RWPE1 (cell line): ENCODE data around the gene OTUB1.

ENCODE experiments used
- CTCF ChIA-PET: fragments of 350-600 bp; sonication (Branson Sonifier 250); formaldehyde crosslinking; extraction: SDS; loops from one replicate; lab custom pipeline; 2021; lab: Yijun Ruan, JAX
- POLR2A ChIA-PET: fragments of 400-600 bp; formaldehyde crosslinking; extraction: SDS; loops from one replicate; lab custom pipeline; 2020; ENCODE audit warnings: antibody characterized with exemption; ENCODE audit not compliant: low non-redundant PET; lab: Yijun Ruan, JAX
- DNase-seq: peaks from one replicate; pipeline ENCODE4 v3.0.0; 2012; ENCODE audit warnings: low spot score
- H3K27ac ChIP-seq: fragments of 450-650 bp; 2 replicates; pipeline ENCODE4 v1.5.1; 2017
- TF ChIP-seq, protein P1 (sequence below): fragments of 450-650 bp; conservative IDR thresholded peaks from 2 replicates; pipeline ENCODE4 v1.5.1; 2017; ENCODE audit warnings: low read depth, mild to moderate bottlenecking

Gene OTUB1

DNA sequence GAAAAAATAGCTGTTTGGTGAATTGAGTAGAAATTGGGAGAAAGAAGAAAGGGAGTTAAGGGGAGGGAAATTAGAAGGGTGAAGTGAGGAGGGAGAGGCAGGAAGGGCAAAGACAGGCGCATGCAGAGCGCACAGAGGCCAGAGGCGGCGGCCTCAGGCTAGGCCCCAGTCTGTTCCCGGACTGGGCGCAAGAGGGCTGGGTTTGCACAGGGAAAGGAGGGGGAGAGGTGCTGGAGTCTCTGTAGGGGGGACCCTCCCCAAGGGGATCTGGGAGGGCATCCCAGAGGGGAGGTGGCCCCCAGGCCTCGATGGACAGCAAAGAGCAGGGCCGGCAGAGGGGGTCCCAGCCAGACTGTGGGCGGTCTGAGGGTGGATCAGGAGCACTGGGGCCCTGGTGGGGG lies 48.2 kb downstream of the OTUB1 start:
- CTCF ChIA-PET = interaction anchor here (0.6 to 0.7 kb wide), 2 partner anchors 150 to 568 kb away, joined by 3 to 4 read pairs; no protein-coding TSS in a partner anchor

DNA sequence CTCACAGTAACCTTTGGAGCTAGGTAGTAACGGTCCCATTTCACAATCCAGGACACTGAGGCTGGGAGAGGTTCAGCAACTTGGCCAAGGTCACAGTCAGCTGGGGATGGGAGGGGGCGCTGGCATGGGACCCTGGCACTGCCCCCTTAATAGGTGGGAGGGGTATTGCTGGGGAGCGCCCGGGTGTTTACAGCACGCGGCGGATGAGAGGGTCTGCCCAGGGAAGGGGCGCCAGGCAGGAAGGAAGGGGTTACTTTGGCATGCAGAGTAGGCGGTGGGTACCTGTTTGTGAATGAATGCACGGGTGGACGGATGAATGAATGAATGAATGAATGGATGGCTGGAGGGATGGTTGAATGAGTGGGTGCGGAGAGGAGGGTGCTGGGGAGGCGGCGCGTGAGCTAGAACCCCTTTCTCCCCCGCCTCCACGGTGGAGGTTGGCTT lies 48.9 kb downstream of the OTUB1 start:
- TF ChIP-seq, protein P1, sequence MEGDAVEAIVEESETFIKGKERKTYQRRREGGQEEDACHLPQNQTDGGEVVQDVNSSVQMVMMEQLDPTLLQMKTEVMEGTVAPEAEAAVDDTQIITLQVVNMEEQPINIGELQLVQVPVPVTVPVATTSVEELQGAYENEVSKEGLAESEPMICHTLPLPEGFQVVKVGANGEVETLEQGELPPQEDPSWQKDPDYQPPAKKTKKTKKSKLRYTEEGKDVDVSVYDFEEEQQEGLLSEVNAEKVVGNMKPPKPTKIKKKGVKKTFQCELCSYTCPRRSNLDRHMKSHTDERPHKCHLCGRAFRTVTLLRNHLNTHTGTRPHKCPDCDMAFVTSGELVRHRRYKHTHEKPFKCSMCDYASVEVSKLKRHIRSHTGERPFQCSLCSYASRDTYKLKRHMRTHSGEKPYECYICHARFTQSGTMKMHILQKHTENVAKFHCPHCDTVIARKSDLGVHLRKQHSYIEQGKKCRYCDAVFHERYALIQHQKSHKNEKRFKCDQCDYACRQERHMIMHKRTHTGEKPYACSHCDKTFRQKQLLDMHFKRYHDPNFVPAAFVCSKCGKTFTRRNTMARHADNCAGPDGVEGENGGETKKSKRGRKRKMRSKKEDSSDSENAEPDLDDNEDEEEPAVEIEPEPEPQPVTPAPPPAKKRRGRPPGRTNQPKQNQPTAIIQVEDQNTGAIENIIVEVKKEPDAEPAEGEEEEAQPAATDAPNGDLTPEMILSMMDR = no peak
- no peak for DNase-seq
- H3K27ac ChIP-seq = no peak overlapping the region
- POLR2A ChIA-PET = no interaction called here
- CTCF ChIA-PET = no interaction called here

More for the DNA sequence above, 48.2 kb downstream of the OTUB1 start:
- DNase-seq = no peak
- POLR2A ChIA-PET = no interaction called here
- TF ChIP-seq, protein P1 = no peak
- no peak overlapping the region for H3K27ac ChIP-seq

DNA sequence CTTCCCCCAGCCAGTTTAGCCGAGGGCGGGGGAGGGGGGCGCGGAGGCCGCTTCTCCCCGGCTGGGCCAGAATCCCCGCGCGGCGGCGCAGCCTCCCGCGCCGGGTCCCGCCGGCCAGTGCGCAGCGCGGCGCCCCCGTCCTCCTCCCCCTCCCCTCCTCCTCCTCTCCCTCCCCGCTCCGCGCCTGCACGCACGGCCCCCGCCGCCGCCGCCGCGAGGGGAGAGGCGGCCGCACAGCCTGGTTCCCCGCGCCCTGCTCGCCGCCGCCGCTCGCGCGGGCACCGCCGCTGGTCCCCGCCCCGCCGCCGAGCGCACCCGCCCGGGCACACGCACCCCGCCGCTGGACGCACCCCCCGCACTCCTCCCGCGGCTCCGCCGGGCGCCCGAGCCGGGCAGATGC lies 49.3 kb downstream of the OTUB1 start, which contains the start of gene FLRT1:
TSS of gene FLRT1 (plus strand) at position 356 of the 400 bp plus-strand sequence. CDS start 80,337 bp downstream, outside the sequence.
- DNase-seq = no peak
- CTCF ChIA-PET = no interaction called here

DNA sequence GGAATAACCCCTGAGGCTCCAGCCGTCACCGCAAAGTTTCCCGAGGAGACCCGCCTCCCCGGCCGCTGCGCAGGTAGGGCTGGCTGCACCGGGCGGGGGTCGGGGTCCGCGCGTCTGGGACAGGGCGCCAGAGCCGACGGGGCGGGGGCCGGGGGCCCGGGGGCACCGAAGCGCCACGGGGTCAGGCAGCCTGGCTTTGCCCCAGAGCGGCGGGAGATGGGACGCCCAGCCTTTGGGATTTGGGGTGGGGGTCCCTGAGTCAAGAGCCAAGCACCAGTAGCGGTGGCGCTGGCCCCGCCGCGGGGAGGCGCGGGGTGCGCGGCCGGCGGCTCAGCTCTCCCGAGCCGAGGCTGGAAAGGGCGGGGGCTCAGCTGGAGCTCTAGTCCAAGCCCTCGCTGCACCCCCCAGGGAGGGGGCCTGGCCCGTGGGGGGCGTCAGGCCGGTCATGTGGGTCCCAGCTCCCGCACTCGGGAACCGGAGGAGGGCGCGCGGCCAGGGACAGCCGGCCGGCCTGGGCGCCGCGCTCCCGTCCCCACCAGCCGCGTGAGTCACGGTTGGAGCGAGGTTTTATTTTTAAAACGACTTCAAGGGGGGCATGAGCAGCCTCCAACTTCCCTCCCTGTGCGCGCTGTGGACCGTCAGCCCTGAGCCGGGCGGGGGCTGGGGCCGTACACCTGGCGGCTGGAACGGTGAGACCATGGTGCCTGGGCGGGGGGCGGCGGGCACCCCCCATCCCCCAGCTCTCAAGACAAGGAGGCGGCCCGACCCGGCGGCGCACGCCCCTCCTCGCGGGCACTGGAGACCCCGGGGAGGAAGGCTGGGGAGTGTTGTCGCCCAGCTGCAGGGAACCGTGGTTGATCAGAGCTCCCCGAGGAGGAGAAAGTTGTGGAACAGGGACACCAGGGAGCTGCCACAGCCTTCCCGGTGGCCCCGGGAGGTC lies 50.1 kb downstream of the OTUB1 start:
- H3K27ac ChIP-seq = no peak overlapping the region; the same call in 1 of the 2 replicates
- CTCF ChIA-PET = interaction anchor here (1.0 kb wide), 2 partner anchors 113 to 117 kb away, joined by 3 to 4 read pairs; no protein-coding TSS in a partner anchor
- TF ChIP-seq, protein P1 = no peak
- DNase-seq = no peak
- POLR2A ChIA-PET = no interaction called here

More for the DNA sequence above, 49.3 kb downstream of the OTUB1 start, which contains the start of gene FLRT1:
- POLR2A ChIA-PET = no interaction called here
- no peak within 1 kb of the TSS; the same call in 1 of the 2 replicates for H3K27ac ChIP-seq
- TF ChIP-seq, protein P1 = no peak

DNA sequence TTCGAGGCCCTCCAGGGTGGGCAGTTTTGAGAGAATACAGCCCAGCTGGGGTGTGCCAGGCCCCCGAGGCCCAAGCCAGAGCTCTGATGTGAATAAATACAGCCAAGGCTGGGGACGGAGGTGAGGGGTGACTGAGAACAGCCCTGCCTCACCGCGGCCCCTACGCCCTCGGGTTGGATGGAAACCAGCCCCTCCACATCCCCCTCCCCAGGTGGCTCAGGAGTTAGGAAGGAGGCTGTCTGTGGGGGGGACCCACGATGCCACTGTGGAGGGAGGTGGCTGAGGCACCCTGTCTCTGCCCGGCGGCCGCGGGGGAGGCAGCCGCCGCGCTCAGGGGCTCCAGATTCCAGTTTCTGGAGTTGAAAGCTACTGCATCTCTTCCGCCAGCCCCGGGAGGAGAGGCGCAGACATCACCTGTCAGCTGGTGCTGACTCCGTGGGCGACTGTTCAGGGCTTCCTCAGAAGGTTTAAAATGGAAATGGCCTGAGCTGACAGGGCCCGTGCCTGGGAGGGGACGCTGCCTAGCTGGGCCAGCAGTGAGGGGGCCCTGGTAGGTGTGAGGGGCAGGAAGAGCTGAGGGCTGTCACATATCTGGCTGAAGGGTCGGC lies 50.9 kb downstream of the OTUB1 start:
- ChIA-PET POLR2A (no interaction called here), CTCF (interaction anchor here (0.6 to 1.0 kb wide), 4 partner anchors 108 to 428 kb away, joined by 3 to 4 read pairs (median 4); no protein-coding TSS in a partner anchor)
- TF ChIP-seq, protein P1 = no peak
- peak overlapping the region; percentile 19; the same call in 1 of the 2 replicates for H3K27ac ChIP-seq
- peak; percentile 28 for DNase-seq

DNA sequence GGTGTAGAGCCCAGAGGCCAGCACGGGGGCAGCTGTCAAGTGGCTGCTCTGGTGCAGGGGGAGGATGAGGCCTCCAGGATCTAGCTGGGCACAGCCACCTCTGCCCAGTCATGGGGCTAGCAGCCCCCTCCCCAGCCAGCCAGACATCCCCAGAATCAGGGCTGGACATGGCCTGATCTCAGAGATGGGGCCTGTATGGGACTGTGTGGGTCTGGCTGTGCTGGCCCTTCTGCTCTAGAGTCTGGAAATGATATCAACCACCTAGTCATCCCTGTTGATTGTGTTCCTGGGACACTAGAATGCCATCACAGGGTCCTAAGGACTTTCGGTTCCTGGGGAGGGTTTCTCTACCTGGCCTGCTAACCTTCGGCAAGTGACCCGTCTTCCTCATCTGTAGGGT lies 52.3 kb downstream of the OTUB1 start:
- TF ChIP-seq, protein P1 = no peak
- CTCF ChIA-PET = interaction anchor here (0.6 kb wide), 1 partner anchor 111 kb away, joined by 3 read pairs; no protein-coding TSS in a partner anchor
- H3K27ac ChIP-seq = no peak overlapping the region
- no peak for DNase-seq
- POLR2A ChIA-PET = no interaction called here
